K562 (cell line): Measurements from ENCODE around the gene CCPG1. TPM values are rescaled to one million over a fixed set of nuclear protein-coding genes. Genes with fewer than 3 reads are reported as not detected.

Experiments
- CTBP1 ChIP-seq: fragments of 450-650 bp; IDR thresholded peaks from 2 replicates; pipeline ENCODE4 v1.6.1; 2016; ENCODE audit warnings: borderline replicate concordance
- EP400 ChIP-seq: fragments of 450-650 bp; IDR thresholded peaks from 2 replicates; pipeline ENCODE4 v1.6.1; 2017; ENCODE audit warnings: antibody characterized with exemption, mild to moderate bottlenecking, moderate library complexity
- polyA plus RNA-seq, 8 experiments: library from polyadenylated mRNA; depleted of rRNA in 4 of 8; stranded (reverse) in 5 of 8; unstranded in 3 of 8; fragments of >200 nt; fragmentation: Nextera tagmentation in 2 of 8; fragmentation: Illumina TruSeq in 1 of 8; extraction: Ambion mirVana in 2 of 8; extraction: Trizol in 1 of 8; gene quantifications; 2 replicates each; pipeline versions ENCODE4 v1.2.1 to v1.2.3, GENCODE V29; 2011 to 2014; ENCODE audit warnings: inconsistent platforms in 1 of 8, missing spikeins in 1 of 8
- total RNA-seq, 7 experiments: library from RNA; depleted of rRNA in 6 of 7; stranded (reverse); fragments of >200 nt in 6 of 7; fragmentation: Illumina TruSeq in 2 of 7; extraction: Trizol in 2 of 7; gene quantifications; 2 replicates each; pipeline versions ENCODE4 v1.2.1 to v1.2.3, GENCODE V29; 2011 to 2021; ENCODE audit warnings: low replicate concordance in 1 of 7
- TF ChIP-seq, protein P1 (sequence below): fragments of 450-650 bp; IDR thresholded peaks from 2 replicates; pipeline ENCODE4 v1.6.1; 2016; ENCODE audit warnings: mild to moderate bottlenecking, moderate library complexity
- TF ChIP-seq, protein P2 (sequence below): fragments of 450-650 bp; formaldehyde crosslinking; IDR thresholded peaks from 2 replicates; pipeline ENCODE4 v1.4.0; 2020; ENCODE audit warnings: mild to moderate bottlenecking, moderate library complexity

The CCPG1 gene
- total and polyA plus RNA-seq, 9 of the 15 experiments (the other 6 are each of a cell fraction or from before 2014, with no cell fraction given) = 33.0 to 54.9 (median 41.1) TPM

DNA sequence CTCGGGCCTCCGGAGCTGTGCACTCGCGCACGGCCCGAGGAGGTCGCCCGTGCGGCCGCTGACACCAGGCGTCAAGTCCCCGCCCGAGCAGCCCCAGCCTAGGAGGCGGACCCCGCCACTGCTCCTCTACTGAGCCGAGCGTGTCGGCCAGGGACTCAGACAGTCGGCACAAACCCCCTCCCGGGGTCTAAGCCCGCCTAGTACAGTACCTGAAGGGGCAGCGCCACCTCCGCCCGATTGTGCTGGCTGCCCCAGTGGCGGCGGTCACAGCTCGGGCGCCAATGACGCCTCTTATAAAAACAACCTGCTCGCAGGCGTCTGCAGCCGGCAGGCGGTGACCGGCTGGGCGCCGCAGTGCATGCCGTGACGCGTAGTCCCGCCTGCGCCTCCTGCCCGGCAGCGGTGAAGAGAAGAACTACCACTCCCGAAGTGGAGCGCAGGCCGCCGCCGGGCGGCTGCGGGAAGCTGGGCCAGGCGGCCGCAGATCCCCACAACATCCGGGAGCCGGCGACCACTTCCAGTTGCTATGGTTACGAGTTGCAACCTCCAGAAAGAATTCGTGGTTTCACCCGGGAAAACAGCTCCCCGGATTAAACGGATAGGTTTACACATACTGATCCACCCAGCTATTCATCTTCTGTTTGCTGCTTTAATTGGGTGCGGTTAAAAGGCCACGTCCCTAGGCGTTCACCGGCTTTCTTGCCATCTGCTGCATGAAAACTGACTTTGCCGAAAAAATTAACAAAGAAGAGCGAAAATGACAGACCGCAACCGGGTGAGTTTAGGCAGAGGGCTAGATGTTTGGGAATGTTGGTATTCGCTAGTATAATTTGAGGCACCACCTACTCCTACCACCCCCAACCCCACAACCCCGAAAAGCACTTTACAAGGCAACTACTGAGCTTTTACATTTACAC, at the start of gene CCPG1, which contains the start of gene PIERCE2 (continued):
- TF ChIP-seq, protein P1, sequence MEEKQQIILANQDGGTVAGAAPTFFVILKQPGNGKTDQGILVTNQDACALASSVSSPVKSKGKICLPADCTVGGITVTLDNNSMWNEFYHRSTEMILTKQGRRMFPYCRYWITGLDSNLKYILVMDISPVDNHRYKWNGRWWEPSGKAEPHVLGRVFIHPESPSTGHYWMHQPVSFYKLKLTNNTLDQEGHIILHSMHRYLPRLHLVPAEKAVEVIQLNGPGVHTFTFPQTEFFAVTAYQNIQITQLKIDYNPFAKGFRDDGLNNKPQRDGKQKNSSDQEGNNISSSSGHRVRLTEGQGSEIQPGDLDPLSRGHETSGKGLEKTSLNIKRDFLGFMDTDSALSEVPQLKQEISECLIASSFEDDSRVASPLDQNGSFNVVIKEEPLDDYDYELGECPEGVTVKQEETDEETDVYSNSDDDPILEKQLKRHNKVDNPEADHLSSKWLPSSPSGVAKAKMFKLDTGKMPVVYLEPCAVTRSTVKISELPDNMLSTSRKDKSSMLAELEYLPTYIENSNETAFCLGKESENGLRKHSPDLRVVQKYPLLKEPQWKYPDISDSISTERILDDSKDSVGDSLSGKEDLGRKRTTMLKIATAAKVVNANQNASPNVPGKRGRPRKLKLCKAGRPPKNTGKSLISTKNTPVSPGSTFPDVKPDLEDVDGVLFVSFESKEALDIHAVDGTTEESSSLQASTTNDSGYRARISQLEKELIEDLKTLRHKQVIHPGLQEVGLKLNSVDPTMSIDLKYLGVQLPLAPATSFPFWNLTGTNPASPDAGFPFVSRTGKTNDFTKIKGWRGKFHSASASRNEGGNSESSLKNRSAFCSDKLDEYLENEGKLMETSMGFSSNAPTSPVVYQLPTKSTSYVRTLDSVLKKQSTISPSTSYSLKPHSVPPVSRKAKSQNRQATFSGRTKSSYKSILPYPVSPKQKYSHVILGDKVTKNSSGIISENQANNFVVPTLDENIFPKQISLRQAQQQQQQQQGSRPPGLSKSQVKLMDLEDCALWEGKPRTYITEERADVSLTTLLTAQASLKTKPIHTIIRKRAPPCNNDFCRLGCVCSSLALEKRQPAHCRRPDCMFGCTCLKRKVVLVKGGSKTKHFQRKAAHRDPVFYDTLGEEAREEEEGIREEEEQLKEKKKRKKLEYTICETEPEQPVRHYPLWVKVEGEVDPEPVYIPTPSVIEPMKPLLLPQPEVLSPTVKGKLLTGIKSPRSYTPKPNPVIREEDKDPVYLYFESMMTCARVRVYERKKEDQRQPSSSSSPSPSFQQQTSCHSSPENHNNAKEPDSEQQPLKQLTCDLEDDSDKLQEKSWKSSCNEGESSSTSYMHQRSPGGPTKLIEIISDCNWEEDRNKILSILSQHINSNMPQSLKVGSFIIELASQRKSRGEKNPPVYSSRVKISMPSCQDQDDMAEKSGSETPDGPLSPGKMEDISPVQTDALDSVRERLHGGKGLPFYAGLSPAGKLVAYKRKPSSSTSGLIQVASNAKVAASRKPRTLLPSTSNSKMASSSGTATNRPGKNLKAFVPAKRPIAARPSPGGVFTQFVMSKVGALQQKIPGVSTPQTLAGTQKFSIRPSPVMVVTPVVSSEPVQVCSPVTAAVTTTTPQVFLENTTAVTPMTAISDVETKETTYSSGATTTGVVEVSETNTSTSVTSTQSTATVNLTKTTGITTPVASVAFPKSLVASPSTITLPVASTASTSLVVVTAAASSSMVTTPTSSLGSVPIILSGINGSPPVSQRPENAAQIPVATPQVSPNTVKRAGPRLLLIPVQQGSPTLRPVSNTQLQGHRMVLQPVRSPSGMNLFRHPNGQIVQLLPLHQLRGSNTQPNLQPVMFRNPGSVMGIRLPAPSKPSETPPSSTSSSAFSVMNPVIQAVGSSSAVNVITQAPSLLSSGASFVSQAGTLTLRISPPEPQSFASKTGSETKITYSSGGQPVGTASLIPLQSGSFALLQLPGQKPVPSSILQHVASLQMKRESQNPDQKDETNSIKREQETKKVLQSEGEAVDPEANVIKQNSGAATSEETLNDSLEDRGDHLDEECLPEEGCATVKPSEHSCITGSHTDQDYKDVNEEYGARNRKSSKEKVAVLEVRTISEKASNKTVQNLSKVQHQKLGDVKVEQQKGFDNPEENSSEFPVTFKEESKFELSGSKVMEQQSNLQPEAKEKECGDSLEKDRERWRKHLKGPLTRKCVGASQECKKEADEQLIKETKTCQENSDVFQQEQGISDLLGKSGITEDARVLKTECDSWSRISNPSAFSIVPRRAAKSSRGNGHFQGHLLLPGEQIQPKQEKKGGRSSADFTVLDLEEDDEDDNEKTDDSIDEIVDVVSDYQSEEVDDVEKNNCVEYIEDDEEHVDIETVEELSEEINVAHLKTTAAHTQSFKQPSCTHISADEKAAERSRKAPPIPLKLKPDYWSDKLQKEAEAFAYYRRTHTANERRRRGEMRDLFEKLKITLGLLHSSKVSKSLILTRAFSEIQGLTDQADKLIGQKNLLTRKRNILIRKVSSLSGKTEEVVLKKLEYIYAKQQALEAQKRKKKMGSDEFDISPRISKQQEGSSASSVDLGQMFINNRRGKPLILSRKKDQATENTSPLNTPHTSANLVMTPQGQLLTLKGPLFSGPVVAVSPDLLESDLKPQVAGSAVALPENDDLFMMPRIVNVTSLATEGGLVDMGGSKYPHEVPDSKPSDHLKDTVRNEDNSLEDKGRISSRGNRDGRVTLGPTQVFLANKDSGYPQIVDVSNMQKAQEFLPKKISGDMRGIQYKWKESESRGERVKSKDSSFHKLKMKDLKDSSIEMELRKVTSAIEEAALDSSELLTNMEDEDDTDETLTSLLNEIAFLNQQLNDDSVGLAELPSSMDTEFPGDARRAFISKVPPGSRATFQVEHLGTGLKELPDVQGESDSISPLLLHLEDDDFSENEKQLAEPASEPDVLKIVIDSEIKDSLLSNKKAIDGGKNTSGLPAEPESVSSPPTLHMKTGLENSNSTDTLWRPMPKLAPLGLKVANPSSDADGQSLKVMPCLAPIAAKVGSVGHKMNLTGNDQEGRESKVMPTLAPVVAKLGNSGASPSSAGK = peak; percentile 69
- TF ChIP-seq EP400 (peak; percentile 78; the same call in 1 of the 2 replicates), CTBP1 (peak; percentile 83; the same call in 1 of the 2 replicates)
- TF ChIP-seq, protein P2, sequence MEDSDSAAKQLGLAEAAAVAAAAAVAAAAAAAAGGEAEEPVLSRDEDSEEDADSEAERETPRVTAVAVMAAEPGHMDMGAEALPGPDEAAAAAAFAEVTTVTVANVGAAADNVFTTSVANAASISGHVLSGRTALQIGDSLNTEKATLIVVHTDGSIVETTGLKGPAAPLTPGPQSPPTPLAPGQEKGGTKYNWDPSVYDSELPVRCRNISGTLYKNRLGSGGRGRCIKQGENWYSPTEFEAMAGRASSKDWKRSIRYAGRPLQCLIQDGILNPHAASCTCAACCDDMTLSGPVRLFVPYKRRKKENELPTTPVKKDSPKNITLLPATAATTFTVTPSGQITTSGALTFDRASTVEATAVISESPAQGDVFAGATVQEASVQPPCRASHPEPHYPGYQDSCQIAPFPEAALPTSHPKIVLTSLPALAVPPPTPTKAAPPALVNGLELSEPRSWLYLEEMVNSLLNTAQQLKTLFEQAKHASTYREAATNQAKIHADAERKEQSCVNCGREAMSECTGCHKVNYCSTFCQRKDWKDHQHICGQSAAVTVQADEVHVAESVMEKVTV (CRISPR knock-in tag) = no peak
